Neuronal stem cell (in vitro differentiated cells): ENCODE measurements around the gene SHF.

Experiments
- DNase-seq: peaks from one replicate; pipeline ENCODE4 v3.0.0-alpha.2; 2013; ENCODE audit warnings: low spot score
- H2AFZ ChIP-seq: one replicate; pipeline ENCODE4 v1.6.1; 2013; ENCODE audit warnings: mild to moderate bottlenecking, low read length, inconsistent platforms
- H2AK5ac ChIP-seq: 2 replicates; pipeline ENCODE4 v1.6.1; 2013; ENCODE audit warnings: low read depth, mild to moderate bottlenecking, inconsistent platforms, low read length, moderate library complexity, mixed read lengths
- H2BK120ac ChIP-seq: 2 replicates; pipeline ENCODE4 v1.6.1; 2013; ENCODE audit warnings: low read depth, mild to moderate bottlenecking, inconsistent platforms, low read length, moderate library complexity, mixed read lengths
- H2BK12ac ChIP-seq: one replicate; pipeline ENCODE4 v1.6.1; 2013; ENCODE audit warnings: low read length, inconsistent platforms
- H2BK15ac ChIP-seq: 2 replicates; pipeline ENCODE4 v1.6.1; 2013; ENCODE audit warnings: mild to moderate bottlenecking, low read length, inconsistent platforms, mixed read lengths
- H2BK5ac ChIP-seq: one replicate; pipeline ENCODE4 v1.6.1; 2013; ENCODE audit warnings: inconsistent platforms, mild to moderate bottlenecking, low read length, moderate library complexity
- H3K14ac ChIP-seq: one replicate; pipeline ENCODE4 v1.6.1; 2013; ENCODE audit warnings: low read length, inconsistent platforms
- H3K18ac ChIP-seq: 2 replicates; pipeline ENCODE4 v1.6.1; 2013; ENCODE audit warnings: low read length, inconsistent platforms
- H3K23ac ChIP-seq: 2 replicates; pipeline ENCODE4 v1.6.1; 2013; ENCODE audit warnings: low read depth, mild to moderate bottlenecking, mixed read lengths, low read length, inconsistent platforms; ENCODE audit not compliant: poor library complexity
- H3K27ac ChIP-seq: replicated peaks from 3 replicates; pipeline ENCODE4 v1.5.1; 2013; ENCODE audit warnings: low read length, inconsistent platforms
- H3K27me3 ChIP-seq, 3 experiments: 2 replicates each; pipeline ENCODE4 v1.6.1; 2013; ENCODE audit warnings: low read length in 3 of 3, mild to moderate bottlenecking in 2 of 3, inconsistent platforms in 1 of 3, low read depth in 1 of 3, mixed read lengths in 1 of 3, moderate library complexity in 1 of 3; ENCODE audit not compliant: control insufficient read depth in 3 of 3, insufficient read depth in 3 of 3
- H3K36me3 ChIP-seq, 2 donors: replicated peaks in 1 of 2; 2 replicates each; pipeline ENCODE4 v1.6.1; 2013; ENCODE audit warnings: low read length in 2 of 2; ENCODE audit not compliant: control insufficient read depth in 2 of 2, insufficient read depth in 2 of 2
- H3K4ac ChIP-seq: 2 replicates; pipeline ENCODE4 v1.6.1; 2013; ENCODE audit warnings: inconsistent platforms, mild to moderate bottlenecking, low read length, moderate library complexity
- H3K4me1 ChIP-seq, 2 donors: 1 replicate in 1 of 2; 2 replicates in 1 of 2; pipeline ENCODE4 v1.6.1; 2013; ENCODE audit warnings: low read length in 2 of 2, low read depth in 1 of 2; ENCODE audit not compliant: control insufficient read depth in 2 of 2, insufficient read depth in 1 of 2
- H3K4me2 ChIP-seq: one replicate; pipeline ENCODE4 v1.6.1; 2013; ENCODE audit warnings: mild to moderate bottlenecking, low read length, inconsistent platforms; ENCODE audit not compliant: insufficient read depth, poor library complexity, severe bottlenecking
- H3K4me3 ChIP-seq, 2 donors: 2 replicates each; pipeline ENCODE4 v1.5.1; 2013; ENCODE audit warnings: low read length in 2 of 2, mild to moderate bottlenecking in 2 of 2, inconsistent platforms in 1 of 2, moderate library complexity in 1 of 2
- H3K79me1 ChIP-seq: one replicate; pipeline ENCODE4 v1.6.1; 2013; ENCODE audit warnings: low read depth, mild to moderate bottlenecking, inconsistent platforms, low read length, moderate library complexity
- H3K9ac ChIP-seq: one replicate; pipeline ENCODE4 v1.6.1; 2013; ENCODE audit warnings: mild to moderate bottlenecking, low read depth, low read length, inconsistent platforms; ENCODE audit not compliant: poor library complexity
- H3K9me3 ChIP-seq, 2 donors: replicated peaks in 1 of 2; 2 replicates each; pipeline versions ENCODE3 to v1.6.1; 2013; ENCODE audit warnings: low read length in 2 of 2, mild to moderate bottlenecking in 2 of 2, inconsistent platforms in 1 of 2, low read depth in 1 of 2, mixed read lengths in 1 of 2, moderate library complexity in 1 of 2; ENCODE audit not compliant: control insufficient read depth in 2 of 2, insufficient read depth in 1 of 2
- H4K8ac ChIP-seq: one replicate; pipeline ENCODE4 v1.6.1; 2013; ENCODE audit warnings: low read depth, mild to moderate bottlenecking, inconsistent platforms, low read length, moderate library complexity
- H4K91ac ChIP-seq: one replicate; pipeline ENCODE4 v1.6.1; 2013; ENCODE audit warnings: low read length, low read depth, mild to moderate bottlenecking, inconsistent platforms; ENCODE audit not compliant: poor library complexity
- WGBS, 2 donors: extraction: QIAGEN DNeasy Blood & Tissue Kit; methylation state at CpG; one replicate each; pipeline ENCODE4 v1.1.7; 2013; ENCODE audit warnings: missing lambda C conversion rate in 2 of 2, mixed read lengths in 1 of 2; ENCODE audit not compliant: insufficient read length in 2 of 2, insufficient replicate concordance in 1 of 2; ENCODE audit errors: extremely low coverage in 2 of 2; 5-methylcytosine and 5-hydroxymethylcytosine counted together

The SHF gene

DNA sequence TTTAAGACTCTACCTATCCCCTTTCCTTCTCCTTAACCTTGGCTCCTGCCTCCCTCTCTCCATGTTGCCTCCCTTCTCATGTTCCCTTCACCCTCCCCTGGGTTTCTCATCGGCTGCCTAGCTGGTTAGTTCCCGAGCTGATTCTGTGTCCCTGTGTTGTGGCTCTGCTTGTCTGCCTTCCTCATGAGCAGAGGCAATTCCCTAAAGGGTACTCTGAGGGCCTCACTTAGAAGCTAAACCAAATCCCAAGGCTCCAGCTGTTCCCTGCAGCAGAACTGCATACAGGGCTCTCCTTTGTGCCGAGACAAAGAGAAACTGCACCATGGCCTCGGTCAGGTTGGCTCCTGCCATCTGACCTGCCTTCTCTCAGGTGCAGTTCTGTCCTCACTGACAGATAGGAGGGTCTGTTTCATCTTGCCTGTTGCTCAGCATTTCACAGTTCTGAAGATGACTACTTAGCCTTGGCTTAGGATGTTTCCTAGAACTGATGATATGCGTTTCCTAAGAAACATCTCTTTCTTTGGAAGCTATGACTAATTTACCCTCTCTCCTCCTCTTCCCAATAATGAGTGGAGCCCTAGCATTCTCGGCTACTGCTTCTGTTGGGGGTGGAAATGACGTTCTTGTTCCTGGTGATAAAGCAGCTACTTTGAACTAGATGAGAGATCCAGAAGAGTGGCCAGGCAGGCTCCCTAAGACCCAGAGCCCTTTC lies 30.9 kb downstream of the SHF start:
- Histone ChIP-seq H3K14ac (no peak overlapping the region), H3K4me1 (peaks cover 4 to 13% of the 10 kb centered on the region in 2 donors), H2BK5ac (no peak overlapping the region), H3K36me3 (no peaks in the 10 kb centered on the region), H2BK120ac (no peak overlapping the region), H3K18ac (no peak overlapping the region), H3K27me3 (no peaks in the 10 kb centered on the region), H2BK15ac (no peak overlapping the region), H3K23ac (no peak overlapping the region), H3K4ac (no peak overlapping the region), H2AFZ (no peak overlapping the region), H2AK5ac (no peak overlapping the region), H4K8ac (no peak overlapping the region), H2BK12ac (no peak overlapping the region), H3K79me1 (peaks cover 3% of the 10 kb centered on the region), H4K91ac (no peak overlapping the region), H3K9me3 (no peaks in the 10 kb centered on the region), H3K4me2 (no peak overlapping the region), H3K4me3 (no peak overlapping the region), H3K27ac (no peak overlapping the region), H3K9ac (no peak overlapping the region)
- DNase-seq, result no peak
- WGBS, 2 donors, result no CpG with 5 or more reads among the region's 7 CpGs

GRCh38 chr15:45155739-45156138 lies 32.0 kb downstream of the SHF start:
- no peak overlapping the region for H2BK12ac ChIP-seq
- no peak overlapping the region for H2BK5ac ChIP-seq
- H2BK120ac ChIP-seq, result no peak overlapping the region
- H3K23ac ChIP-seq, result no peak overlapping the region
- no peaks in the 10 kb centered on the region for H3K36me3 ChIP-seq
- no peak overlapping the region for H3K14ac ChIP-seq
- H3K18ac ChIP-seq, result no peak overlapping the region
- H4K8ac ChIP-seq, result no peak overlapping the region
- no peak overlapping the region for H4K91ac ChIP-seq
- H3K4me2 ChIP-seq, result no peak overlapping the region
- H3K79me1 ChIP-seq, result peaks cover 3% of the 10 kb centered on the region
- no peaks in the 10 kb centered on the region for H3K9me3 ChIP-seq
- no peak overlapping the region for H3K4me3 ChIP-seq
- no peak overlapping the region for H3K9ac ChIP-seq
- no peak overlapping the region for H3K27ac ChIP-seq
- no peak overlapping the region for H2BK15ac ChIP-seq
- no peaks in the 10 kb centered on the region for H3K27me3 ChIP-seq
- H2AK5ac ChIP-seq, result no peak overlapping the region
- no peak for DNase-seq
- WGBS, 2 donors, result no CpG with 5 or more reads among the region's 8 CpGs
- no peak overlapping the region for H2AFZ ChIP-seq
- H3K4ac ChIP-seq, result no peak overlapping the region
- H3K4me1 ChIP-seq, result peaks cover 4 to 13% of the 10 kb centered on the region in 2 donors

GRCh38 chr15:45151998-45152828 lies 35.6 kb downstream of the SHF start:
- WGBS, 2 donors, result no CpG with 5 or more reads among the region's 36 CpGs
- H2BK5ac ChIP-seq, result peak overlapping the region; percentile 82
- H3K4me2 ChIP-seq, result no peak overlapping the region
- DNase-seq, result no peak
- H3K4me1 ChIP-seq, result peaks cover 5 to 7% of the 10 kb centered on the region in 2 donors
- no peak overlapping the region for H2BK15ac ChIP-seq
- H3K4ac ChIP-seq, result no peak overlapping the region
- peak overlapping the region; percentile 67 for H3K23ac ChIP-seq
- peak overlapping the region; percentile 57 for H3K9ac ChIP-seq
- no peak overlapping the region for H4K91ac ChIP-seq
- peak overlapping the region; percentile 57 for H2BK120ac ChIP-seq
- H2AFZ ChIP-seq, result no peak overlapping the region
- peak overlapping the region; percentile 9 for H4K8ac ChIP-seq
- peaks cover 3% of the 10 kb centered on the region for H3K79me1 ChIP-seq
- H3K27ac ChIP-seq, result no peak overlapping the region
- H3K14ac ChIP-seq, result peak overlapping the region; percentile 38
- no peak overlapping the region for H3K4me3 ChIP-seq
- H2AK5ac ChIP-seq, result no peak overlapping the region
- H3K36me3 ChIP-seq, result no peaks in the 10 kb centered on the region
- no peaks in the 10 kb centered on the region for H3K9me3 ChIP-seq
- peaks cover 0 to 2% (median 0%) of the 10 kb centered on the region in 3 experiments for H3K27me3 ChIP-seq
- peak overlapping the region; percentile 45 for H3K18ac ChIP-seq
- no peak overlapping the region for H2BK12ac ChIP-seq

DNA sequence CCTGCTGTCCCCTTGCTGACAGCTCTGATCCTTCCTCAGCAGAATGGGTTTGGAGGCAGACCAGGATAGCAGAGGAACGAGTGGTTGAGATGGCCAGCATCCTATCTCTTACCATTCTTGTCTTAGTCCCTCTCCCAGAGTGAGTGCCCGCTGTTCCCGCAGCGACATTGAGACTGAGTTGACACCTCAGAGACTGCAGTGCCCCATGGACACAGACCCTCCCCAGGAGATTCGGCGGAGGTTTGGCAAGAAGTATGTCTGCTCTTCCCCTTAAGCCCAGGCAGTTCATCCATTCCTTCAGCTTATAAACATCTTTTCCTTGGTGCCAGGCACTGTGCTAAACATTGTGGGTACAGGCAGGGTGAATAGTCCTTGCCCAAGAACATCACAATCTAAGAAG lies 36.8 kb downstream of the SHF start:
- Histone ChIP-seq H2BK5ac (no peak overlapping the region), H3K4me3 (no peak overlapping the region), H3K4me1 (peaks cover 0 to 5% of the 10 kb centered on the region in 2 donors), H3K4me2 (no peak overlapping the region), H3K9me3 (no peaks in the 10 kb centered on the region), H2BK15ac (no peak overlapping the region), H2BK12ac (no peak overlapping the region), H2AFZ (no peak overlapping the region), H4K8ac (no peak overlapping the region), H4K91ac (no peak overlapping the region), H3K36me3 (no peaks in the 10 kb centered on the region), H3K14ac (no peak overlapping the region), H3K79me1 (peaks cover 3% of the 10 kb centered on the region), H3K27me3 (peaks cover 0 to 2% (median 0%) of the 10 kb centered on the region in 3 experiments), H2BK120ac (no peak overlapping the region), H3K23ac (no peak overlapping the region), H2AK5ac (no peak overlapping the region), H3K27ac (no peak overlapping the region), H3K18ac (no peak overlapping the region), H3K4ac (no peak overlapping the region), H3K9ac (no peak overlapping the region)
- no CpG with 5 or more reads among the region's 6 CpGs for WGBS, 2 donors
- DNase-seq, result no peak
